Right cardiac atrium (tissue), 5 donors: ENCODE data around the gene ANKRD55. TPM values are rescaled to one million over a fixed set of nuclear protein-coding genes. Genes with fewer than 3 reads are reported as not detected.

Experiments
- ATAC-seq, 2 donors: fragments of 200-7000 bp; cut with Tn5 transposase; one replicate each; pipeline versions ENCODE4 v1.8.0 to v1.9.1; 2020; ENCODE audit warnings: moderate library complexity in 2 of 2, mild to moderate bottlenecking in 1 of 2
- DNase-seq, 3 donors: peaks; one replicate each; pipeline ENCODE4 v3.0.0-alpha.2; 2020
- H3K27ac ChIP-seq: one replicate; pipeline ENCODE4 v1.5.1; 2013; ENCODE audit warnings: mild to moderate bottlenecking, low read length, control low read depth, moderate library complexity
- H3K27me3 ChIP-seq: one replicate; pipeline ENCODE4 v1.6.1; 2013; ENCODE audit not compliant: control insufficient read depth, insufficient read depth
- H3K4me1 ChIP-seq: one replicate; pipeline ENCODE4 v1.6.1; 2013; ENCODE audit warnings: low read length; ENCODE audit not compliant: control insufficient read depth, insufficient read depth
- H3K4me3 ChIP-seq: one replicate; pipeline ENCODE4 v1.5.1; 2013; ENCODE audit warnings: low read length, control low read depth
- H3K9me3 ChIP-seq: one replicate; pipeline ENCODE4 v1.6.1; 2013; ENCODE audit warnings: low read length; ENCODE audit not compliant: control insufficient read depth
- WGBS: extraction: QIAGEN DNeasy Blood & Tissue Kit; methylation state at CpG from one replicate; pipeline ENCODE4 v1.1.7; 2013; 5-methylcytosine and 5-hydroxymethylcytosine counted together
- intact Hi-C, 4 donors: fragments of 100-400 bp; cut with DNase I; formaldehyde crosslinking; loops; one replicate each; pipeline versions ENCODE4 v1.11.0 to v1.14.0; 2022 to 2023
- long read RNA-seq, 4 donors: library from polyadenylated mRNA; unstranded; transcript quantifications; one replicate each; pipeline ENCODE4 v2.0.0, GENCODE V29; 2020 to 2021
- polyA plus RNA-seq: library from polyadenylated mRNA; stranded (reverse); fragments of 200-250 nt; gene quantifications from one replicate; pipeline ENCODE4 v1.2.3, GENCODE V29; 2013
- total RNA-seq, 4 donors: library from RNA; stranded (reverse); fragmentation: NEBNext Ultra II Directional; extraction: Animal tissue kit (Norgen Biotek cat#: 25700); gene quantifications; one replicate each; pipeline ENCODE4 v1.2.1, GENCODE V29; 2021
- donor health status: healthy with polysubstance abuse.
- donor health status: DM: no; HTN: yes; CAD: no.
- donor health status: DM: no; HTN: no; CAD: no.
- donor health status: DM: no; HTN: yes; CAD: no; lungs with severe emphysema.
- donor health status: DM: yes; HTN: yes; CAD: no.

ANKRD55 gene
- total RNA-seq (under 1 TPM in 2 of 4 donors, not detected in 2; 0.20 to 0.21 TPM), polyA plus RNA-seq (0.09 TPM)
- long read RNA-seq, donor 1: 0 reads
- long read RNA-seq, donor 2: 0 reads
- long read RNA-seq, donor 3: 0 reads
- long read RNA-seq, donor 4: 0 reads

- Histone ChIP-seq H3K4me1 (no peaks in the 10 kb centered on the region), H3K27ac (no peak within 1 kb of the TSS), H3K9me3 (no peaks in the 10 kb centered on the region), H3K27me3 (no peaks in the 10 kb centered on the region), H3K4me3 (no peak within 1 kb of the TSS)
- WGBS: 47% methylated on average over 8 of the region's 8 CpGs
- intact Hi-C loops: no loop called here
- peak; percentile 19 to 55 for ATAC-seq
- no peak for DNase-seq
These were observed at the start of gene ANKRD55 for GRCh38 chr5:56233230-56233629. ANKRD55 (minus strand) TSS chr5:56233330; CDS start chr5:56232913, 417 bp downstream.

GRCh38 chr5:56282216-56282615, 49.1 kb upstream of the ANKRD55 start:
- intact Hi-C loops: no loop called here
- DNase-seq: no peak

GRCh38 chr5:56281489-56282165, 48.5 kb upstream of the ANKRD55 start:
- no peak overlapping the region for H3K4me3 ChIP-seq
- no peak for ATAC-seq
- DNase-seq: no peak
- intact Hi-C loops: no loop called here
- no peaks in the 10 kb centered on the region for H3K27me3 ChIP-seq
- no peak overlapping the region for H3K27ac ChIP-seq
- 77% methylated on average over 5 of the region's 5 CpGs for WGBS
- no peaks in the 10 kb centered on the region for H3K9me3 ChIP-seq
- peaks cover 6% of the 10 kb centered on the region for H3K4me1 ChIP-seq

More at GRCh38 chr5:56282216-56282615, 49.1 kb upstream of the ANKRD55 start:
- H3K4me1 ChIP-seq: peaks cover 6% of the 10 kb centered on the region
- H3K27ac ChIP-seq: no peak overlapping the region
- H3K4me3 ChIP-seq: no peak overlapping the region
- ATAC-seq: no peak
- no peaks in the 10 kb centered on the region for H3K27me3 ChIP-seq
- no peaks in the 10 kb centered on the region for H3K9me3 ChIP-seq
- 94% methylated on average over 1 of the region's 1 CpG for WGBS

GRCh38 chr5:56279979-56280378, 46.8 kb upstream of the ANKRD55 start:
- intact Hi-C loops: loop anchor here in 2 of 4 donors (10.0 kb wide), 2 partner anchors 205 to 285 kb away; no protein-coding TSS in a partner anchor

GRCh38 chr5:56279291-56279690, 46.2 kb upstream of the ANKRD55 start:
- Histone ChIP-seq H3K27me3 (no peaks in the 10 kb centered on the region), H3K4me1 (peaks cover 6% of the 10 kb centered on the region), H3K9me3 (no peaks in the 10 kb centered on the region), H3K27ac (no peak overlapping the region), H3K4me3 (no peak overlapping the region)
- intact Hi-C loops: loop anchor here in 2 of 4 donors (10.0 kb wide), 2 partner anchors 206 to 286 kb away; no protein-coding TSS in a partner anchor
- peak in 1 of 3 donors; percentile 18 for DNase-seq
- WGBS: 53% methylated on average over 6 of the region's 6 CpGs
- peak; percentile 38 to 71 for ATAC-seq

More at GRCh38 chr5:56279979-56280378, 46.8 kb upstream of the ANKRD55 start:
- Histone ChIP-seq H3K4me3 (no peak overlapping the region), H3K9me3 (no peaks in the 10 kb centered on the region), H3K27me3 (no peaks in the 10 kb centered on the region), H3K4me1 (peaks cover 6% of the 10 kb centered on the region), H3K27ac (no peak overlapping the region)
- ATAC-seq: peak in 1 of 2 donors; percentile 63
- no peak for DNase-seq
- 23% methylated on average over 2 of the region's 2 CpGs for WGBS

- intact Hi-C loops: loop anchor here in 2 of 4 donors (10.0 kb wide), 2 partner anchors 206 to 286 kb away; no protein-coding TSS in a partner anchor
- Histone ChIP-seq H3K4me1 (peaks cover 5% of the 10 kb centered on the region), H3K4me3 (no peak overlapping the region), H3K9me3 (no peaks in the 10 kb centered on the region), H3K27me3 (no peaks in the 10 kb centered on the region), H3K27ac (no peak overlapping the region)
- no peak for DNase-seq
- no peak for ATAC-seq
- WGBS: 89% methylated on average over 7 of the region's 7 CpGs
These were observed 45.2 kb upstream of the ANKRD55 start for GRCh38 chr5:56278335-56278753.

- intact Hi-C loops: loop anchor here in 2 of 4 donors (10.0 kb wide), 2 partner anchors 207 to 287 kb away; no protein-coding TSS in a partner anchor
- H3K27me3 ChIP-seq: no peaks in the 10 kb centered on the region
- ATAC-seq (no peak), DNase-seq (no peak)
- no peak overlapping the region for H3K4me3 ChIP-seq
- H3K4me1 ChIP-seq: peaks cover 3% of the 10 kb centered on the region
- WGBS: 97% methylated on average over 2 of the region's 2 CpGs
- no peak overlapping the region for H3K27ac ChIP-seq
- H3K9me3 ChIP-seq: no peaks in the 10 kb centered on the region
These were observed 44.4 kb upstream of the ANKRD55 start for GRCh38 chr5:56277573-56277972.

- WGBS: 69% methylated on average over 4 of the region's 4 CpGs
- Histone ChIP-seq H3K27ac (no peak overlapping the region), H3K9me3 (no peaks in the 10 kb centered on the region), H3K4me3 (no peak overlapping the region), H3K27me3 (no peaks in the 10 kb centered on the region), H3K4me1 (no peaks in the 10 kb centered on the region)
- ATAC-seq (no peak), DNase-seq (no peak)
- intact Hi-C loops: loop anchor here in 3 of 4 donors (5.0 to 10.0 kb wide), 3 partner anchors 211 to 564 kb away; no protein-coding TSS in a partner anchor
These were observed 40.3 kb upstream of the ANKRD55 start for GRCh38 chr5:56273376-56273955.

GRCh38 chr5:56272765-56273164, 39.6 kb upstream of the ANKRD55 start:
- 93% methylated on average over 2 of the region's 2 CpGs for WGBS
- Histone ChIP-seq H3K9me3 (no peaks in the 10 kb centered on the region), H3K27me3 (no peaks in the 10 kb centered on the region), H3K27ac (no peak overlapping the region), H3K4me1 (no peaks in the 10 kb centered on the region), H3K4me3 (no peak overlapping the region)
- ATAC-seq: no peak
- DNase-seq: no peak
- intact Hi-C loops: loop anchor here in 3 of 4 donors (5.0 to 10.0 kb wide), 3 partner anchors 212 to 565 kb away; no protein-coding TSS in a partner anchor

GRCh38 chr5:56270568-56271392, 37.6 kb upstream of the ANKRD55 start:
- ATAC-seq: peak; percentile 98 to 99
- Histone ChIP-seq H3K4me1 (no peaks in the 10 kb centered on the region), H3K27ac (no peak overlapping the region), H3K9me3 (no peaks in the 10 kb centered on the region), H3K4me3 (no peak overlapping the region), H3K27me3 (no peaks in the 10 kb centered on the region)
- intact Hi-C loops: loop anchor here (2.0 to 10.0 kb wide), 5 partner anchors 214 to 568 kb away; no protein-coding TSS in a partner anchor
- 36% methylated on average over 6 of the region's 6 CpGs for WGBS
- DNase-seq: peak; percentile 80 to 90 (median 89)
